ENCODE results near the gene CDHR5. TPM values are rescaled to one million over a fixed set of nuclear protein-coding genes. Genes with fewer than 3 reads are reported as not detected.
"Not testable (repeated sequence)": the region's sequence is repeated elsewhere in the genome, so short reads cannot be mapped to it uniquely, and the experiment has no call there.

Gene CDHR5
- total RNA-seq, 1 experiment from 2014 or later: 0.05 TPM

- no peak for DNase-seq (ENCODE audit: extremely low read depth, low read depth)
These were observed 31.8 kb downstream of the CDHR5 start for GRCh38 chr11:592918-593317.

DNA sequence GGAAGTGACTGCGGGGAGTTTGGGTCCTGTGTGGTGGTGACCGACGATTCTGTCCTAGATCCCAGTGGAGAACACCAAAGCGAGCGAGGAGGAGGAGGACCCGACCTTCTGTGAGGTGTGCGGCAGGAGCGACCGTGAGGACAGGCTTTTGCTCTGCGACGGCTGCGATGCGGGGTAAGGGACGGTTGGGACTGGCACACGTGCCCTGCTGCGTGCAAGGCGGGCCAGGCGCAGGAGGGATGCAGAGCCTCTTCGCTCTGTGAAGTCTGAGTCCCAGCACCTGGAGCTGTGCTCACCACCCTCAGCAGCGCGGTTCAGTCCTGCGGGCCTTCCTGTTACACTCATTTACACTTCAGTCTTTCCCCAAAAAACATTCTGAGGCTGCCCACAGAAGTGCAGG is 32.3 kb downstream of the CDHR5 start:
- DNase-seq (ENCODE audit: extremely low read depth, low read depth): no peak

- no peak for DNase-seq (ENCODE audit: extremely low read depth, low read depth)
These were observed 33.8 kb downstream of the CDHR5 start for GRCh38 chr11:590997-591396.

- no peak for DNase-seq (ENCODE audit: extremely low read depth, low read depth)
These were observed 35.0 kb downstream of the CDHR5 start for GRCh38 chr11:589798-590197.

- no peak for DNase-seq (ENCODE audit: extremely low read depth, low read depth)
These were observed 36.8 kb downstream of the CDHR5 start for GRCh38 chr11:587978-588380.

- no peak for DNase-seq (ENCODE audit: extremely low read depth, low read depth)
These were observed 37.2 kb downstream of the CDHR5 start for GRCh38 chr11:587546-587945.

DNA sequence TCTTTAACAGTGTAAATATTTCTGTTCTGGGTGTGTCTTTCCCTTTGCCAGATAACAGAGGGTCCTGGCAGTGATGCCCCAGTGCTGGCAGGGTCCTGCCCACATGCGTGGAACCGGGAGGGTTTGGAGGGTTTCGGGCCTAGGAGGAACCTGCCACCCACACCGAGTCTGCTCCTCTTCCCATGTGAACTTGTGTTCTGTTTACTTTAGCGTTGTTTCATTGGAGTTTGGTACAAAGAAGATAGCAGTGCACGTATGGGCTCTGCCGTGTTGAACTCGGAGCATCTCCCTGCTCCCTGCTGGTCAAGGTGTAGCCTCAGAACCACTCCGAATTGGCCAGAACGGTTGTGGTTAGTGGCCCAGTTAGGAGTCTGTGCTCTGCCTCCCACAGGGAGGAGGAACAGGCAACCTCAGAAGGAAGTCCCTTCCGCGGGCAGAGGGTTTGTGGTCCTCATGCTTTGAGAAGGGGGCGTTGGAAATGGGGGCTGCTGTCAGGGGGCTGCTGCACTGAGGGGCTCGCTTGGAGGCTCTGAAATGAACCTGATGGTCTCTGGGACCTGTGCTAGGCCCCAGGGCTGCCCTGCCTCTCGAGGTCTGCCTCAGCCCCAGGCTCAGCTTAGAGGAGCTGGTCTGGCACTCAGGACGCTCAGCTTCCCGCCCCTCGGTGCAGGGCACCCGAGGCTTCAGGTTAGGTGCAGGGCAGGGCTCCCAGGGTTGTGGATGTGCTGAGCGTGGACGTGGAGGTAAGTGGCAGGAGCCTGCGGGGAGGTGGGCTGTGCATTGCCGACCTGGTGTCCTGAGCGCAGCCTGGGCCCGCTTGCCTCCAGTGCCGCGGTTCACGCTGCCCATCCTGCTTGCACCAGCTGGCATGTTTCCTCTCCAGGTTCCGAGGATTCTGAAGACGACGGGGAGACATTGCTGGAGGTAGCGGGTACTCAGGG is 38.1 kb downstream of the CDHR5 start:
- DNase-seq (ENCODE audit: extremely low read depth, low read depth): no peak

DNA sequence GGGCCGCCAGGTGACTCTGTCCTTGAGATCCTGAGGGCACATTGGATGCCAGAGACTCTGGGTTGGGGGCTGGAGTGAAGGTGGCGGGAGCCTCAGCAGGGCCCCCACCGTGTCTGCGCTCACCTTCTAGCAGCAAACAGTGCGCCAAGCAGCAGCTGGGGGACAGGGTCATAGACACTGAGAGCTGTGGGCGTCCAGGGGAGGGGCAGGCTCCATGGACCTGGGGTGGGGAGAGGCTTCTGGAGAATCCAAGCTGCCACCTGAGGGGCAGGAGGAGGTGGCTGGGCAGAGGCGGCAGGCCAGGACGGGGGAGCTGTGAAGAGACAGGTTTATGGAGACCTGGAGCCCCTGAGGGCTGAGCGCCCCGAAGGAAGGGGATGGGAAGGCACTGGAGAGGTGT is 40.5 kb downstream of the CDHR5 start:
- DNase-seq (ENCODE audit: extremely low read depth, low read depth): no peak

- no peak for DNase-seq (ENCODE audit: extremely low read depth, low read depth)
These were observed 43.0 kb downstream of the CDHR5 start for GRCh38 chr11:581752-582151.

- no peak for DNase-seq (ENCODE audit: extremely low read depth, low read depth)
These were observed 43.4 kb downstream of the CDHR5 start for GRCh38 chr11:581342-581741.

DNA sequence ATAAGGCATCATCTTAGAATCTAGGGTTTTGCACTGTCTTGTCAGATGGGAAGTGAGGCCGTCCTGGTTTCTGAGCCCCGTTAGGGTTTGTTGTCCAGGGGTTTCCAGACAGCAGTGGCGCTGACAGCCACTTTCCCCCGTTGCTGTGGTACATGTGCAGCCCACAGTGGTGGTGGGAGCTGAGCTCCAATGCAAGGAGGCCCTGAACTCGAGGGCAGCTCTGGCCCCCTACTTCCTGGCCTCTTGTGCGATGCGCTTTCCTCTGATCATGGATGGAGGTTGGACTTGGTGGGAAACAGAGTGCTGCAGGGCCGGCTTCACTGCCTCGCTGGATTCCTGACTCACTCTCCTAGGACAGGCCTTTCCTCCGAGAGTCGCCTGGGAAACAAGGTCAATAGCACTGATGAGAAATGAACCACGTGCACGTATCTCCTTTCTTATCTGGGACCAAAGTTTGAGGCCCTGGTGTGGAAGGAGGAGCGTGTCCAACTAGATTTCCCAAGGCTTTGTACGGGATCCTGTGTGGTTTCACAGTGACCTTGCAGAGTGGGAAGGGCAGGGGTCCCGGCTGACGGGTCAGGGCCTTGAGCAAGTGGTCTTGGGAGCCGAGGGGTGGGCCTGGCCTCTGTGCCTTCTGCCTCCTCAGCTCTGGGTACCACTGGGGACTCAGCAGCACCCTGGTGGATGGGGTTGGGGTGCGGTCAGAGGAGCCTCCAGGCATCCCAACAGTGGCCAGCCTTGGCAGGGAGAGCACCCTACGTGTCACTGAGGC is 44.7 kb downstream of the CDHR5 start:
- no peak for DNase-seq (ENCODE audit: extremely low read depth, low read depth)

GRCh38 chr11:578276-579035 is 46.3 kb downstream of the CDHR5 start:
- no peak for DNase-seq (ENCODE audit: extremely low read depth, low read depth)

GRCh38 chr11:577611-577894 is 47.2 kb downstream of the CDHR5 start:
- DNase-seq (ENCODE audit: extremely low read depth, low read depth): no peak

- no peak for DNase-seq (ENCODE audit: extremely low read depth, low read depth)
These were observed 47.7 kb downstream of the CDHR5 start for GRCh38 chr11:576811-577610.

DNA sequence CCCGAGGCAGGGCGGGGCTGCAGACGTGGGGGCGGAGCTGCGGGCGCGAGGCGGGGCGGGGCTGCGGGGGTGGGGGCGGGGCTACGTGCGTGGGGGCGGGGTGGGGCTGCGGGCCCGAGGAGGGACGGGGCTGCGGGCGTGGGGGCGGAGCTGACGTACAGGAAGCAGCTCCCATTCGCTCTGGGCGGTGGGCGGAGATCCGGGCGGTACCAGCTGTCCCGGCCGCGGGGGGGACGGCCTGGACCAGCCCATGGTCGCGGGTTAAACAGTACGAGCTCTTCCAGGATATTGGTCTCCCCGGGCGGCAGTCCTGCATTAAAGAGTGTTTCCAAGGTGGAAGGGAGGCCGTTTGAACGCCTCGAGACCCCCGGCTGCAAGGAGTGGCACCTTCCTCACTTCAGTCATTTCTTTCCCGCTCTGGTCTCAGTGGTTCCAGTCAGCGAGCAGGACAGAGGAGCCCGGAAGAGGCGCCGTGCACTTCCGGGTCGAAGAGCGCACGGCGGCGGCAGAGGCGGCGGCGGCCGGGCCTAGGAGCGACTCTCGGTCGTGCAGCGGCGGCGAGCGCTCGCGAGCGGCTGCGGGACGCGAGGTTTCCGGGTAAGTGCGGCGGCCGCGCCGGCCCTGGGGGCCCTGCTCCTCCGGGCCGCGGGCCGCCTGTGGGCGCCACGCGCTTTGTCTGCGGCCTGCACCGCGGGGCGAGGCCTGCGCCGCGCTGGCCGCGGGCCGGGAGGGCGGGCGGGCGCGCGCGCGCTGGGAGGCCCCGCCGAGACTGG is 48.6 kb downstream of the CDHR5 start, which contains the start of gene PHRF1:
TSS of gene PHRF1 (plus strand) at position 475 of the 773 bp plus-strand sequence. CDS start 5,043 bp downstream, outside the sequence.
- DNase-seq (ENCODE audit: extremely low read depth, low read depth): peak; percentile 84

DNA sequence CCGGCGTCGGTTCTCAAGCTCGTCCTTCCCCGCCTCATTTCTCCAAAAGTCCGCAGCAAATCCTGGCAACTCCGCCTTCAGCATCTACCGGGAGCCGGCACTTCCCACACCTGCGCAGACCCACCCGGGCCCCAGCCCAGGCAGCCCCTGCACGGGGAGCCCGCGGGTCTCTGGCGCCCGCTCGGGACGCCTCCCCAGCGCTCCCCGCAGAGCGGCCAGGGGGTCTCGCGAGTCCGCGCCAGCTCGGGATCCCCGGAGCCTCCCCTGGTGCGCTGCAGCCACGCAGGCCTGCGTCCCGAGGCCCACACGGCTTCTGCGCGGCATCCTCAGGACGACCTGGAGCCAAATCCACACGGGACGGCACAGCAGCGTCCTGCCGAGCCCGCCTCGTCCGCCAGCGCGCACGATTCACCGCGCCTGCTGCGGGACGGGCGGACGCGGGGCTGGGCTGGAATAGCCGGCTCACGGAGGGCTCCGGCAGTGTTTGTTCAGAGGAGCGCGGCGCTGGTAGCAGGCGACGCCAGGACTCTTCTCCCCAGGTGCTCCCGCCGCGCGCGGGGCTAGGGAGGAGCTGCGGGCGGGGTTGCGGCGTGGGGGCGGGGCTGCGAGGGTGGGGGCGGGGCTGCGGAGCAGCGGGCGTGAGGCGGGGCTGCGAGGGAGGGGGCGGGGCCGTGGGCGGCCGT is 49.3 kb downstream of the CDHR5 start:
- no peak for DNase-seq (ENCODE audit: extremely low read depth, low read depth)

GRCh38 chr11:574632-575312 is 50.0 kb downstream of the CDHR5 start:
- DNase-seq (ENCODE audit: extremely low read depth, low read depth): no peak

- DNase-seq (ENCODE audit: extremely low read depth, low read depth): not testable (repeated sequence)
These were observed 50.7 kb downstream of the CDHR5 start for GRCh38 chr11:574031-574570.
